Head of caudate nucleus (tissue), 42 donors: ENCODE data around the gene KCNMA1.
A peak's percentile ranks its signal among the peaks of the same experiment; 100 is the strongest.

Source experiments
- DNase-seq, 42 donors: peaks; one replicate each; pipeline versions ENCODE4 v3.0.0 to v3.0.0-alpha.2; 2020 to 2021; ENCODE audit warnings: mixed read lengths in 7 of 42
- intact Hi-C: fragments of 100-400 bp; cut with DNase I; formaldehyde crosslinking; loops from one replicate; pipeline ENCODE4 v1.15.0; 2022

Gene KCNMA1

GRCh38 chr10:77385315-77385714, 252.3 kb downstream of the KCNMA1 start:
- intact Hi-C loops, result no loop called here

DNA sequence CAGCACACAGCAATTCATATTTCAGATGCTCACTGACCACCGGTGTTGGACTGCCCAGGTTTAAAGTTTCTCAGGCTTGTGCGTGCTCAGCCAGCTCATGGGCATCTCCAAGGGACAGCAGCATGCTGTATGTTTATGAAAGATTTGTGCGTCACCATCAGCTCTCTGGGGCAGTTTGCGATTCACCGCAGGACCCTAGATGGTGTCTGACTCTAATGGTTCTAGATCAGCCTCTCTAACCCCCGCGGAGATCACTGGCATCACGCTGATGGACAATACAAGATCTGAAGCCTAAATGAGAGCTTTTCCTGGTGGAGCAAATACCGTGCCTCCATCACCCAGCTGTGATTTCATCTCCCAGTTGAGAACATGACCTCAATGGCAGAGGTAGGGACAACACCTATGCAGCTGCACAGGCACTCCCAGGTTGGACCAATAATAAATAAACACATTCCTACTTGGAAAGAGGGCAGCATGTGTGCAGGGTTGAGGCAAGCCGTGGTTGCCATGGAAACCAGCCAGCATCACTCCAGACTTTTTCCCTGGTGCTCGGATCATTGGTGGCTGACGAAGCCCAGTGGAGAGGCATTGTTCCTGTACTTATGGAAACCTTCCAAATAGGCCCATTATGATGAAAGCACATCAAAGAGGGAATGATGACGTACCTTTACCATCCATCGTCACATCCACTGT, 253.6 kb downstream of the KCNMA1 start:
- intact Hi-C loops, result no loop called here
- peak in 41 of 42 donors; percentile 13 to 84 (median 51) for DNase-seq

More at GRCh38 chr10:77385315-77385714, 252.3 kb downstream of the KCNMA1 start:
- DNase-seq, result no peak

DNA sequence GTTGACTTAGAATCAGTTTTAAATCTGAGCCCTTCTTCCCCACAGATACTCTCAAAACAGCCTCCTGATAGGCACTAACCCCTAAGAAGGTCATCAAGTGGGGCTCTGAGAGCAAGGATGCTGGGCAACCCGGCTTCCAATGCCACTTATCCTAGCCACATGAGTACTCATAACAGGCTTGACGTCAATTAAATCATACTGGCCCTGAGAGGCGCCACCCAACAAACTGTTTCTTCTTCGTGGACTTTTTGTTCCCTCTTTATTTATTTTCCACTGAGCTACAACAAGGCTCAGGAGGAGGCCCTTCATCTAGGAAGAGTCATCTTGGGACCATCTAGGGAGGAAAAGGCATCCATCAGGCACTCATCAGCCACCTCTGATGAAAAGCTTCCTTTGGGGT, 255.9 kb downstream of the KCNMA1 start:
- intact Hi-C loops, result no loop called here
- no peak for DNase-seq

- DNase-seq, result no peak
- intact Hi-C loops, result no loop called here
Measured at GRCh38 chr10:77380723-77381122, 256.9 kb downstream of the KCNMA1 start.

DNA sequence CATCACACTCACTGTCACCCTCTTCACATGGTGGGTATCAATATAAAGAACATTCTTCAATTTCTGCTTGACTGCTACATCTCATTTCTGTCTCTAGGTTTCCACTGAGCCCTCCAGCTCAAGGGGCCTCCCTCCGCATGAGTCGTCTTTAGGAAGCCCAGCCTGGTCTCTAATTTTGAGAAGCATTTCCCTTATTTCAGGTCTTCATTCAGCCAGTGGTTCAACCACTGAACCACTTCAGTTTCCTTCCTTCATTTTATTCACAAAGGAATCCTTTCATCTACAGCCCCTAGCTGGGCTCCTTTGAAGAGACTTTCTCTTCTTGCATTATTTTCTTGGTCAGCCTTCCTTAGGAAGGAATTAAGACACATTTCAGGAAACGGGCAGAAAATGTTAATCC, 257.4 kb downstream of the KCNMA1 start:
- intact Hi-C loops, result no loop called here
- DNase-seq, result no peak

- intact Hi-C loops, result no loop called here
- no peak for DNase-seq
Measured at GRCh38 chr10:77378366-77379349, 258.9 kb downstream of the KCNMA1 start.

DNA sequence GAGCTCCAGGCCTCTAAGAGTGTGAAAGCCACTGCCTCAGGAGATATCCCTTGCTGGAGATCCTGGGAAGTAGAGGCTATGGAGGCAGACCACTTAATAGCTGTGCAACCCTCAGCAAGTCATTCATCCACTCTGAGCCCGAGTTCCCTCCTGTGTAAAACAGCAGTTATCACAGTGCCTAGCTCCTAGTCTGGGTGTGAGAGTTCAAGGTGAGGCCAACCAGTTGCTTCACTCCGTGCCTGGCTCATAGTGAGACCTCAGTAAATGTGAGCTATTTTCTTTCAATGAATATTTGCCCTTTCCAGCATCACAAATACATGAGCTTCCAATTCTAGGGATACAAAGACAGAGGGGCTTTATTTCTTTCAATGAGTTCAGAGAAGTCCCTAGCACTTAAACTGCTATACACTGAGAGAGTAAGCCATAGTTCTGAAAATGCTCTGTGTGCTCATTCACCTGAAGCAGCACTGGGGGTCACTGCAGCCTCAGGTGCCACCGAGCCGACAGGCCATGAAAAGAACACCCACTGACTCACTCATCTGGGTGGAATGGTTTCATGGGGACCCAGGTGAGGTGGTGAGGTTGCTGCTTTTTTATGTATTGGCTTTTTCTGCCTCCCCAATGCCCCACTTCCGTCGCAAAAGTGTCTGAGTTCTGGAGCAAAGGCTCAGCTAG, 259.8 kb downstream of the KCNMA1 start:
- DNase-seq, result no peak
- intact Hi-C loops, result no loop called here

GRCh38 chr10:77377034-77377433, 260.6 kb downstream of the KCNMA1 start:
- intact Hi-C loops, result no loop called here
- DNase-seq, result no peak

DNA sequence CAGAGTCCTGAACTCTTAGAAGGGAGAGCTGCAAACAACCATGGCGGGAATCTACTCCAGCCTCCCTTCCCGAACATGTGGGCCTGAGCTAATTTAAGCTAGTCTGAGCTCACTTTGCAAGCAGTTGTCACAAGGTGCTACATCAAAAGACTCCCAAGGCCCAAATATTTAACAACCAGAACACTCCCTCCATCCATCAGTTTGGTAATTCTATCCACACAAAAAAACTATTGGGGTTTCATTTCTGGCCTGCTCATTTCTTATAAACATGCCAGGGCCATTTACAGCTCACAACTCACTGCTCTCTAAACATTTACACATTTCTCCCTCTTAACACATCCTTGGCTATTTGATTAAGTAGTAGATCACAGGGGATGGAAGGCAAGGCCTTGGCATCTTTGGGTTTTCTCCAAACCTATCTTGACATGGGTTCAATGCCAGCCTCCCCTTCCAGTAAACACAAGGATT, 263.4 kb downstream of the KCNMA1 start:
- peak in 1 of 42 donors; percentile 40 for DNase-seq
- intact Hi-C loops, result no loop called here

- intact Hi-C loops, result no loop called here
Measured at GRCh38 chr10:77371848-77372799, 265.5 kb downstream of the KCNMA1 start.

DNA sequence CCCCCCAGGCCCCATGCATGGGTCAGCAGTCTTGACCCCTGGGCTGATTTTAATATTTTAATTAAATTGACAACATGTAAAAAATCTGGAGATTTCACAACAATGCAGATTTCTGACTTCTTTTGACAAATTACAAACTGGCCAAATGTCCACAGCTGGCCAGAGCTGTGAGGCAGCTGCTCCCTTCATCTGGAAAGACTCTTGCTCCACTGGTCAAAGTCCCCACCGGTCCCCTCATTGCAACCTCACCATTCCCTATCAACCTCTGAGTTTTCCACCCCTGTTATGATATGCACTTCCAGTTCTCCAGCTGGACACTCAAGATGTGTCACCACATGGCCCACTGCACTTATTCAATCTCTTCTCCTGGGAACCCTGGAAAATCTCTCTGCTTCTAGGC, 266.2 kb downstream of the KCNMA1 start:
- intact Hi-C loops, result no loop called here
- DNase-seq, result no peak

More at GRCh38 chr10:77371848-77372799, 265.5 kb downstream of the KCNMA1 start:
- no peak for DNase-seq

DNA sequence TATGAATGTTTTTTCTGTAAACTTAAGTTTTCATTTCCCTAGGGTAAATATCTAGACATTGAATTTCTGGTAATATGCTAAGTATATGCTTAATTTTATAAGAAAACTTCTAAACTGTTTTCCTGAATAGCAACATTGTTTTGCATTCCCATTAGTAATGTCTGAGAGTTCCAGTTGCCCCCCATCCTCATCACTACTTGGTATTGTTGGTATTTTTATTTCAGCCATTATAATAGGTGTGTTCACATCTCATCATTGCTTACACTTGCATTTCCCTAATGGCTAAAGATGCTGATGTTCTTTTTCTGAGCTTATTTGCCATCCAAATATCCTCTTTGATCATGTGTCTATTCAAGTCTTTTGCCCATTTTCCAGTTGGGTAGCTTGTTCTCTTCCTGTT, 269.6 kb downstream of the KCNMA1 start:
- DNase-seq, result no peak
- intact Hi-C loops, result no loop called here

DNA sequence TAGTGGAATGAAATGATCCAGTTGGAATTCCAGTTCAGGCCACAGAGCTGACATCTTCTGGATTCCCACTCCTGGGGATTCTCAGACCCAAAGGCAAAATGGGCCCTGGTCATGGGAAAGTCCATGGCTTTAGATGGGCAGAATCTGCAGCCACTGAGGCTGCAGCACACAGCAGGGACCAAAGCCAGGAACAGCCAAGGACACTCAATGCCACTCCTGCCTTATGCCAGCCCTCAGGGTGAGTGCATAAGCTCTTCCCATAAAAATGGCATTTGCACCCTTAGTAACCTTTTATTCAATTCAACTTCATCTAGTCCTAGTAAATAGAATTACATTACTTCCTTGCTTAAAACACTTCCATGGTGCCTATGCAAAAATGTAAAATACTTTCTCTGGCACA, 274.4 kb downstream of the KCNMA1 start:
- intact Hi-C loops, result no loop called here
- no peak for DNase-seq

- DNase-seq, result no peak
- intact Hi-C loops, result no loop called here
Measured at GRCh38 chr10:77361831-77362230, 275.8 kb downstream of the KCNMA1 start.

DNA sequence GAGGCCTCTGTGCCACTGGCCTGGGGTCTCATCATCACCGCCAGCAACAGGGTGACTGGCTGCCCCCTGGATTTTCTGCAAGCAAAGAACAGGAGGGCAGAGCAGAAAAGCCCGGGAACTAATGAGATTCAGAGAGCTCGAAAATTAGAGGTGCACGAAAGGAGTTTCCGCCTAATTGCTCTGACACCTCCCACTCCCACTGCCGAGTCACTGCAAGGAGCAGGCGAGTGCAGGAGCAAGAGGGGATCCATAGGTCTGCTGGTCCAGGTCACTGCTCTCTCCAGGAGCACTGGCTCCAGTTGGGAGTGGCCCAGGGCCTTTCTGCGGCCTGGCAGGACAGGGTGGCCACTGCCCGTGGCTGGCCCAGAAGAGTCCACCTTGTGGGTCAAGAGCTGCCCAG, 276.2 kb downstream of the KCNMA1 start:
- DNase-seq, result peak in 31 of 42 donors; percentile 7 to 70 (median 37)
- intact Hi-C loops, result no loop called here

GRCh38 chr10:77360835-77361234, 276.8 kb downstream of the KCNMA1 start:
- intact Hi-C loops, result no loop called here
- no peak for DNase-seq

- intact Hi-C loops, result no loop called here
- no peak for DNase-seq
Measured at GRCh38 chr10:77359950-77360520, 277.6 kb downstream of the KCNMA1 start.

DNA sequence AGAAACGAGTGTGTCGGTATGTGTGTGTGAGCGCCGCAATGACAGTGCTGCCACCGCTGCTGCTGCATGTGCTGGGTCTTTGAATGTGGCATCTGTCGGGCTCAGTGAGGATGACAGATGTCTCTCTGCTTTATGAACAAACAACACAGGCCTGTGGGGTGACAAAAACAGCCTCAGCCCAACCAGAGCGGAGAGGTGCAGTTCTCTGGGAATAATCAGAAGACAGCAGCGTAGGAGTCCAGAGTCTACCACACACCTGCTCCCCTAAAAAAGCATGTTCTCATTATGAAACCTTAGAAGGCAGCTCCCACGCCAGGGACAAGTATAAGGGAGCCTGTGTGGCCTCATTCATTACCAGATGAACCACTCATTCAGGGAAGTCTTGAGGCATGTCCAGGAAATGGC, 278.3 kb downstream of the KCNMA1 start:
- intact Hi-C loops, result no loop called here
- peak in 36 of 42 donors; percentile 11 to 82 (median 44) for DNase-seq
